DOHH2 (cell line): ENCODE results near the gene MYO1B.

Source experiments
- EZH2phosphoT487 ChIP-seq: fragments of 200-600 bp; sonication (generic); IDR thresholded peaks from 2 replicates; pipeline ENCODE4 v1.6.1; 2017; ENCODE audit warnings: borderline replicate concordance, mild to moderate bottlenecking, antibody characterized with exemption, low read length, moderate library complexity, mixed read lengths
- TF ChIP-seq, protein P1 (sequence below): fragments of 200-600 bp; sonication (generic); IDR thresholded peaks from one replicate; pipeline ENCODE4 v1.5.1; 2014; ENCODE audit warnings: antibody characterized with exemption, mild to moderate bottlenecking, low read depth, low read length; ENCODE audit not compliant: poor library complexity, severe bottlenecking

GRCh38 chr2:191226196-191226595 is 19.0 kb upstream of the MYO1B start:
- TF ChIP-seq, protein P1, sequence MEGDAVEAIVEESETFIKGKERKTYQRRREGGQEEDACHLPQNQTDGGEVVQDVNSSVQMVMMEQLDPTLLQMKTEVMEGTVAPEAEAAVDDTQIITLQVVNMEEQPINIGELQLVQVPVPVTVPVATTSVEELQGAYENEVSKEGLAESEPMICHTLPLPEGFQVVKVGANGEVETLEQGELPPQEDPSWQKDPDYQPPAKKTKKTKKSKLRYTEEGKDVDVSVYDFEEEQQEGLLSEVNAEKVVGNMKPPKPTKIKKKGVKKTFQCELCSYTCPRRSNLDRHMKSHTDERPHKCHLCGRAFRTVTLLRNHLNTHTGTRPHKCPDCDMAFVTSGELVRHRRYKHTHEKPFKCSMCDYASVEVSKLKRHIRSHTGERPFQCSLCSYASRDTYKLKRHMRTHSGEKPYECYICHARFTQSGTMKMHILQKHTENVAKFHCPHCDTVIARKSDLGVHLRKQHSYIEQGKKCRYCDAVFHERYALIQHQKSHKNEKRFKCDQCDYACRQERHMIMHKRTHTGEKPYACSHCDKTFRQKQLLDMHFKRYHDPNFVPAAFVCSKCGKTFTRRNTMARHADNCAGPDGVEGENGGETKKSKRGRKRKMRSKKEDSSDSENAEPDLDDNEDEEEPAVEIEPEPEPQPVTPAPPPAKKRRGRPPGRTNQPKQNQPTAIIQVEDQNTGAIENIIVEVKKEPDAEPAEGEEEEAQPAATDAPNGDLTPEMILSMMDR = no peak
- no peak for TF ChIP-seq EZH2phosphoT487
